Endodermal cell (in vitro differentiated cells): Measurements from ENCODE around the gene TMED7. TPM values are rescaled to one million over a fixed set of nuclear protein-coding genes. Genes with fewer than 3 reads are reported as not detected.
A peak's percentile ranks its signal among the peaks of the same experiment; 100 is the strongest.

Source experiments
- DNase-seq: peaks from one replicate; pipeline ENCODE4 v3.0.0-alpha.2; 2017
- H3K27ac ChIP-seq: 2 replicates; pipeline ENCODE4 v1.5.1; 2013; ENCODE audit warnings: mild to moderate bottlenecking, low read depth, low read length, moderate library complexity
- H3K27me3 ChIP-seq: 2 replicates; pipeline ENCODE4 v1.6.1; 2013; ENCODE audit warnings: mild to moderate bottlenecking, low read length, moderate library complexity; ENCODE audit not compliant: insufficient read depth, control insufficient read depth, poor library complexity, severe bottlenecking
- H3K36me3 ChIP-seq: 2 replicates; pipeline ENCODE4 v1.7.0; 2013; ENCODE audit warnings: mild to moderate bottlenecking, low read length, moderate library complexity; ENCODE audit not compliant: control insufficient read depth, insufficient read depth
- H3K4me1 ChIP-seq: one replicate; pipeline ENCODE4 v1.7.0; 2013; ENCODE audit warnings: low read length; ENCODE audit not compliant: control insufficient read depth, insufficient read depth
- H3K4me3 ChIP-seq: 2 replicates; pipeline ENCODE4 v1.5.1; 2013; ENCODE audit warnings: mild to moderate bottlenecking, low read length, moderate library complexity
- H3K9ac ChIP-seq: 2 replicates; pipeline ENCODE4 v1.6.1; 2013; ENCODE audit warnings: mild to moderate bottlenecking, low read length, moderate library complexity; ENCODE audit not compliant: poor library complexity, severe bottlenecking; ENCODE audit errors: extremely low read depth
- H3K9me3 ChIP-seq: 2 replicates; pipeline ENCODE4 v1.6.1; 2013; ENCODE audit warnings: mild to moderate bottlenecking, low read length, moderate library complexity; ENCODE audit not compliant: control insufficient read depth
- H3K27ac Mint-ChIP-seq: 2 replicates; pipeline ENCODE4 v1.8.0; 2020; ENCODE audit warnings: mixed read lengths
- H3K27me3 Mint-ChIP-seq: 2 replicates; pipeline ENCODE4 v1.8.0; 2021; ENCODE audit warnings: mild to moderate bottlenecking, mixed read lengths; ENCODE audit not compliant: insufficient read depth
- H3K36me3 Mint-ChIP-seq: 2 replicates; pipeline ENCODE4 v1.8.0; 2020; ENCODE audit warnings: low read depth, mixed read lengths
- H3K4me1 Mint-ChIP-seq: 2 replicates; pipeline ENCODE4 v1.8.0; 2020; ENCODE audit warnings: mixed read lengths
- H3K4me3 Mint-ChIP-seq: 2 replicates; pipeline ENCODE4 v1.8.0; 2020; ENCODE audit warnings: mild to moderate bottlenecking, moderate library complexity, mixed read lengths
- H3K9me3 Mint-ChIP-seq: 2 replicates; pipeline ENCODE4 v1.8.0; 2020; ENCODE audit warnings: mild to moderate bottlenecking, mixed read lengths
- CTCF ChIP-seq: fragments of 200-600 bp; sonication (generic); conservative IDR thresholded peaks from 2 replicates; pipeline ENCODE4 v1.5.0; 2021; ENCODE audit warnings: antibody characterized with exemption, mild to moderate bottlenecking
- WGBS, 2 experiments: methylation state at CpG; one replicate each; pipeline versions ENCODE4 v1.1.5 to v1.1.7; 2013; ENCODE audit warnings: missing lambda C conversion rate in 2 of 2, mixed read lengths in 1 of 2; ENCODE audit not compliant: insufficient coverage in 1 of 2, insufficient read length in 1 of 2; 5-methylcytosine and 5-hydroxymethylcytosine counted together
- total RNA-seq, 2 donors: library from RNA; stranded (reverse); fragmentation: NEBNext Ultra II Directional in 1 of 2; extraction: Animal tissue kit (Norgen Biotek cat#: 25700) in 1 of 2; gene quantifications; 2 replicates in 1 of 2; 3 replicates in 1 of 2; pipeline ENCODE4 v1.2.1, GENCODE V29; 2021

The TMED7 gene
- total RNA-seq, 2 donors from 2014 or later, result 64.4 to 75.3 TPM

GRCh38 chr5:115636008-115636407 lies 10.2 kb upstream of the TMED7 start:
- no peak for TF ChIP-seq CTCF
- Histone ChIP-seq H3K4me3 (no peak overlapping the region), H3K36me3 (no peaks in the 10 kb centered on the region), H3K27me3 (no peaks in the 10 kb centered on the region), H3K9ac (no peak overlapping the region), H3K27ac (no peak overlapping the region), H3K9me3 (no peaks in the 10 kb centered on the region), H3K4me1 (no peaks in the 10 kb centered on the region)
- Mint-ChIP-seq H3K4me1 (peaks cover 20% of the 10 kb centered on the region), H3K27me3 (no peaks in the 10 kb centered on the region), H3K27ac (no peak overlapping the region), H3K9me3 (no peaks in the 10 kb centered on the region), H3K4me3 (no peak overlapping the region), H3K36me3 (no peaks in the 10 kb centered on the region)
- DNase-seq, result no peak
- 92 to 100% methylated on average over 1 of the region's 1 CpG for WGBS, 2 experiments

- WGBS, 2 experiments, result 26 to 40% methylated on average over 3 to 8 of the region's 8 CpGs
These were observed 8.7 kb upstream of the TMED7 start for GRCh38 chr5:115634343-115635132.

GRCh38 chr5:115629903-115630302 lies 4.1 kb upstream of the TMED7 start:
- H3K27ac Mint-ChIP-seq, result no peak overlapping the region
- no peak overlapping the region for H3K9ac ChIP-seq
- no peaks in the 10 kb centered on the region for H3K27me3 ChIP-seq
- no peak overlapping the region for H3K4me3 Mint-ChIP-seq
- peaks cover 5% of the 10 kb centered on the region for H3K4me1 Mint-ChIP-seq
- no peak overlapping the region for H3K4me3 ChIP-seq
- WGBS, 2 experiments, result 94% methylated on average over 1 of the region's 1 CpG; no CpG with 5 or more reads in 1 of the 2 experiments
- H3K9me3 ChIP-seq, result no peaks in the 10 kb centered on the region
- H3K27ac ChIP-seq, result no peak overlapping the region
- no peak for TF ChIP-seq CTCF
- H3K27me3 Mint-ChIP-seq, result no peaks in the 10 kb centered on the region
- DNase-seq, result no peak
- no peaks in the 10 kb centered on the region for H3K4me1 ChIP-seq
- no peaks in the 10 kb centered on the region for H3K36me3 Mint-ChIP-seq
- H3K36me3 ChIP-seq, result no peaks in the 10 kb centered on the region
- no peaks in the 10 kb centered on the region for H3K9me3 Mint-ChIP-seq

More at GRCh38 chr5:115634343-115635132, 8.7 kb upstream of the TMED7 start:
- Histone ChIP-seq H3K9ac (no peak overlapping the region), H3K9me3 (no peaks in the 10 kb centered on the region), H3K4me1 (no peaks in the 10 kb centered on the region), H3K36me3 (no peaks in the 10 kb centered on the region), H3K4me3 (peak overlapping the region; percentile 10), H3K27me3 (no peaks in the 10 kb centered on the region), H3K27ac (no peak overlapping the region)
- peak; percentile 95 for DNase-seq
- H3K4me1 Mint-ChIP-seq, result peaks cover 20% of the 10 kb centered on the region
- peak; percentile 98 for TF ChIP-seq CTCF
- peak overlapping the region; percentile 35 for H3K27ac Mint-ChIP-seq
- H3K27me3 Mint-ChIP-seq, result no peaks in the 10 kb centered on the region
- no peak overlapping the region for H3K4me3 Mint-ChIP-seq
- no peaks in the 10 kb centered on the region for H3K9me3 Mint-ChIP-seq
- H3K36me3 Mint-ChIP-seq, result no peaks in the 10 kb centered on the region
